Hypothalamus (tissue), 51 donors: Measurements from ENCODE around the gene PGLYRP4.

Experiments used
- DNase-seq, 51 donors: peaks; one replicate each; lab custom pipeline; 2025; lab: John Stamatoyannopoulos, UW

PGLYRP4 gene, protein sequence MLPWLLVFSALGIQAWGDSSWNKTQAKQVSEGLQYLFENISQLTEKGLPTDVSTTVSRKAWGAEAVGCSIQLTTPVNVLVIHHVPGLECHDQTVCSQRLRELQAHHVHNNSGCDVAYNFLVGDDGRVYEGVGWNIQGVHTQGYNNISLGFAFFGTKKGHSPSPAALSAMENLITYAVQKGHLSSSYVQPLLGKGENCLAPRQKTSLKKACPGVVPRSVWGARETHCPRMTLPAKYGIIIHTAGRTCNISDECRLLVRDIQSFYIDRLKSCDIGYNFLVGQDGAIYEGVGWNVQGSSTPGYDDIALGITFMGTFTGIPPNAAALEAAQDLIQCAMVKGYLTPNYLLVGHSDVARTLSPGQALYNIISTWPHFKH

DNA sequence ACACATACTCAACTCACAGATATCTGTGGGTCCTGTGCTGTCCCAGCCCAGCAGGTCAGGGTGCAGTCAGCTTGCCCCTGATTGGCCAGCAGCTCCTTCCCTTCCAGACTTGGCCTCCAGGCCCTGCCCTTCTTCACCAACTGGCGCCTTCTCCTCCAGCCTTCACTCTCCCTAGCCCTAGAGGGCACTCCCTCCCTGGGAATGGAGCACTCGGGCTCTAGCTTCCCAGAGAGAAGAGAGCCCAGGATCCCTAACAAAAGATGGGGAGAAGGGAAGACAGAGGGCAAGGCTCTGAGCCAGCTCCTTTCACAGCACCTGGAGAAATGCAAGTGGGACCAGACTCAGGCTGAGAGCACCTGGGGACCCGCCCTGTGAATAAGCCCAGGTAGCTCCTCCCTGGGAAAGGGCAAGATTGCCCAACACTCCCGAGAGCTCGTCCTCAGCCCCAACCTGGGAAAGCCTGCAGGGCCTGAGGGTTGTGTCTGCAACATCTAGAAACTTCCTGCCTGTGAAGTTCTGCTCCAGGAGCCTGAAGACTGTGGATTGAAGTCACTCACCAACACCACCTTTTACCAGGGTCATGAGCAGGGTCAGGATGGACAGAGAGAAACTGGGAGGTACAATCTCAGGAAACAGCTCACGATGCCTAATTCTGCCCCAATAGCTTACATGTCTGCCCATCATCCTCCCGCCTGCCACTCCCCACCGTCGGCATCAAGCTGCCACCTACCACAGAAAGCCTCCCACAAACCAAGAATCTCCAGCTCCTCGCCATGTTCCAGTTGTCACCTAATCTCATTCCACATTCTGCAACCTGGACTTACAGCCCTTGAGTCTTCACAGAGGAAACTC lies at the start of gene PGLYRP4:
Gene PGLYRP4, minus strand, starts transcription at position 331 of the 852 bp plus-strand sequence. CDS start 909 bp downstream, outside the sequence.
- no peak for DNase-seq

DNA sequence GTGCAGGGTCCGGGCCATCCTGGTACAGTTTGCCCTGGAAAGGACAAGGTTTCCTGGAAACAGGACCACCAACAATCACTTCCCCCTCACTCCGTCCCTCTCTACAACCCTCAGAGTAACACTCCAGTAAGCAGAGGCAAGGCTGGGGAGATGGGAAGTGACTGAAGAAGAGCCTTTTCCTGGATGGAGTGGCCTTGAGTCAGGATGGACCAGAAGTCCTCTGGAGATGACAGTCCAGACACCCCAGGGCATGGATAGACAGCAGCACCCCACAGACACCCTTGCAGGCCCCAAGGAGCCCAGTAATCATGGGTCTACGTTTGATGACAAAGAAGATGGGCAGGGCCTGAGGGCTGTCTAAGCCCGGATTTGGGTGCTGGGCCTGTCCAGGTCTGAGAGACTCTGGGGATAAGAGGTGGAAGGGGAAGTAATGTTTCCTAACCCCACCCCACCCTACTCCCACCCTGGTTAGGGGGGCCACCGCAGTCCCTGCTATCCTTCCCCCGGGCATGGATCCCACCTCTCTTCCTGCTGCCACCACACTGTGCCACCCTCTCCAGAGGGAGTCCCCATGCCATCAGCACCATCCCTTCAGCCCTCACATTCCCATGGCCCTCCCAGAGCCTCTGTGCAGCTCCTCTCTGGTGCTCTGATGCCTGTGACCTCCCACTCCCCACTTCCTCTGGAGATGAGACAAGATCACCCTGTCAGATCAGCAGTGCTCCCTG lies 49.4 kb upstream of the PGLYRP4 start:
- DNase-seq = no peak

DNA sequence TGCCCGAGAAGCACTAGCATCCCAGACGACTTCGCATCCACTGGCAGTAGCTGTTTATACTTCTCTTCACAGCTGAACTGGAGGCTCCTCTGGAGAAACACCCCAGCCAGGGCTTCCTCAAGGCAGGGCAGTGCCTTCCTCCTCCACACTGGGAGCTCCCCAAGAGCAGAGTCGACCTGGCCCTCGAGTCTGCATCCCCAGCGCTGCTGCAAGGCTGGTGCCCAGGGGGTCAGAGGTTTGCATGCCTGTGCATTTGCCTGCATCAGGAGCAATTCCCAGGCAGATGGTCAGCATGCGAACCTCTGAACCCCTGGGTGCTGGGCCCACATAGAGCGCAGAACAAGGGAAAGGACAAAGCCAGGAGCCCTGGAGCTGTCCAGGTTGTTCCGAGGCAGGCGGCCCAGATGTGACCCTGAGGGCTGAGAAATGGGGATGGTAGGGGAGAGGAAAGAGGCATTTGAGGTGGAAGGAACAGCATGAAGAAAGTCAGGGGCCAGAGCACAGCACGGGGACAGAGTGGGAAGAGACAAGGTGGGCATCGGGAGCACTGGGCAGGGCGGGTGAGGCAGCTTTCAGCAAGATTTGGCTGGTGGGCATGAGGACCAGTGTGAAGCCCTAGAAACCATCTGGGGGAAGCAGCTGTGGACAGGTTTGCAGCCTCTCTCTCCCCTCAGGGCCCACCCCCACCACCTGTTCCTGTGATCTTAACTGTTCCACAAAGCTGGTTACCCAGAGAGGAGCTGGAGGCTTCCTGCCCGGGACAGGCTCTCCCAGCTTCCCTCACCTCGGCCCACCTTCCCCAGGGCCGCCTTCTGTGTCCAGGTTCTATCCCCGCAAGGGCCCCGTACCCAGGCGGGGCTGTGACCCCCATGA lies 48.6 kb upstream of the PGLYRP4 start:
- no peak for DNase-seq

DNA sequence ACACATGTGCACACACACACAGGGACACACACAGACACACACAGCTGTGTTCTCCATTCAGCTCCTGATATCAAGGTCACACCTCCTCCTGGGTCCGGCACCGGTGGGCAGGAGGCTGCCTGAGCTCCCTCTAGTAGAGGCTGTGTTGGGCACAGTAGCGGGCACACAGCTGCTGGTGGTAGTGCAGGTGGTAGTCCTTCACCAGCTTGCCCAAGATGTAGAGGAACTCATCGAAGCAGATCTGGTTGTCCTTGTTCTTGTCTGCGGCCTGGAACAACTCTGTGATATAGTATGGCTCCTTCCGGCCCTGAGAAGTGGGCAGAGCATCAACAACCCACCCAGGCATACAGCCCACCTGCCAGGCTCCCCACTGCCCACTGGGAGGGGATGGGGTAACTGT lies 47.8 kb upstream of the PGLYRP4 start:
- DNase-seq = no peak

DNA sequence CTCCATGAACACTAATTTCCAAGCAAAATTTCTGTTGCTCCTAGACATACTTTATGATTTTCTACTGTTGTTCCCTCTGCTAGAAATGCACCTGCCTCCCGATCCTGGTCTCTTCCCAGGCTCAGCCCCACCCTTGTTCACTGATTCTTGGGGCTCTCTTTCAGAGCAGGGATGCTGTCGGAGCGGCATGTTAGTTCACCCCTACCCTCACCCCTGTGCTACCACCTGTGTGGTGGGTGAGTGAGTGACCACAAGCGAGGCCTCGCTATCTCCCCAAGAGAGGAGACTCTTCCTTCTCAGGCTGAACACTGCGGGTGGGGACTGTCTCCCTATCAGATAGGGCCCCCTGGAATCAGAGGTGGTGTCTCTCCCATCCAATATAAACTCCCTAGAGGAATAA lies 47.1 kb upstream of the PGLYRP4 start:
- no peak for DNase-seq

DNA sequence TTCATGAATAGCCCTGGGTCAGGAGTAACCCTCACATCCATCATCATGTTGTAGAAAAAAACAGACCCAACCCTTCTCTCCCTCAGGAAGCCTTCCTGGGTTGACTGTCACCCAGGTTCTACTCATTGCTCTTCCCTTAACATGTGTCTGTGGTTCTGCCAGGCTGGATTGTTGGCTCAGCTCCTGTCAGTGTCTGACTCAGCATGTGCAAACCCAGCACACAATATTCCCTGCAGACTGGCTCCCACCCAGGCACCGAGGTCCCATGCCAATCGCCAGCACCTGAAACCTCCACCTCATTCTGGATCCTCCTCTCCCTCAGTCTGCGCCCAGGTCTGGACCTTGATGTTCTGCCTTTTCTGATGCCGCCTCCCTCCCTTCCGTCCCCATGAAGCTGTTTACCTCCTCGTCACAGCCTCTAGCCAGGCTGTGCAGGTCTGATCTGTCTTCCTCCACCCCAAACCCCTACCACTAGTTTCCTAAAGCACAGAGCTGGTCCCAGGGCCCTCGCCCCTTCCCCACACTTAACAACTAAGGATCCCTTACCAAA lies 46.6 kb upstream of the PGLYRP4 start:
- DNase-seq = peak in 1 of 51 donors; percentile 8

DNA sequence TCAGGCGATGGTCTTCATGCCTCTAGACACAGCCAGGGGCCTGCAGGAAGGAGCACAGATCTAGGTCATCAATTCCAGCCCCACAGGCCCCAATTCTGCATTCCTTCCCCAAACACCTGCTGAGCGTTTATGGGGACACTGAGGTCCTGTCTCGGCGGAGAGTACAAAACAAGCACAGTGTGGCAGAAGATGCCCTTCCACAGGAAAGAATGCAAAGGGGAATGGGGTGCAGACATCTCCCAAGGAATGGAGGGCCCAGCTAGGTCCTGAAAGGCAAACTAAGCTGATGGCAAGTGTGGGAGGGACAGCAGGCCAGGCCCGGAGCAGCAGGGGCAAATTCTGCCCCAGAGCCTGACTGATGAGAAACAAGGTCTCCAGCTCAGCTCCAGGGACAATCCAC lies 45.8 kb upstream of the PGLYRP4 start:
- no peak for DNase-seq

DNA sequence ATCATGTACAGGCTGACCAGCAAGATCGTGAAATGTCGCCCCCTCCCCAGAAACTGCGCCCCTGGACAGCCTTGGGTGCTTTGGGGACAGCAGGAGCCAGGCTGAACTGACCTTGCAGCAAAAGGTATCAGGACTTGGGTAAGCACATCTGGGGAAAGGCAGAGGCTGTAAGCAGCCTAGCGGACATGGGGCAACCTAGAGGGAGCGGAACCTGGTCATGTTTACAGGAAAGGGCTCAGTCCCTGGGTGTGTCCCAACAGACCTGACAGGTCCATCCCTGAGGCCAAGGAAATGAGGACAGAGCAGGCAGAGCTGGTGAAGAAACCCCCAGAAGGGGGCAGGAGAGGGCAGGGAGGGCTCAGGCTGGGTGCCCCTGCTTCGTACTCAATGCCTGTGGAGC lies 45.3 kb upstream of the PGLYRP4 start:
- no peak for DNase-seq

DNA sequence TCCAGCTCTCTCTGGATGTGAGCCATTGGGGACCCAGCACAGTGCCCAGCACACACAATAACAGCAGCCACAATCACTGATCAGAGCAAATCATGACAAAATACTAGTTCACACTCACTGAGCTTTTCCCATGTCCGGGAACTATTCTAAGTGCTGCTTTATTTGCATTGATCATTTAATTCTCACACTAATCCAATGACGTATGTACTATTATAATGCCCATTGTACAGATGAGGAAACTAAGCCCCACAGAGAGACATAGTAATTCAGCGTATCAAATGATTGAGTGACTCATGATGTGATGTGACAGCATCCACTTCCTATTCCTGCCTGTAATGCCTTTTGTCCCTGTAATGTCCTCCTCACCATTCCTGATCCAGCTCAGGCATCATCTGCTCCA lies 44.2 kb upstream of the PGLYRP4 start:
- DNase-seq = no peak

DNA sequence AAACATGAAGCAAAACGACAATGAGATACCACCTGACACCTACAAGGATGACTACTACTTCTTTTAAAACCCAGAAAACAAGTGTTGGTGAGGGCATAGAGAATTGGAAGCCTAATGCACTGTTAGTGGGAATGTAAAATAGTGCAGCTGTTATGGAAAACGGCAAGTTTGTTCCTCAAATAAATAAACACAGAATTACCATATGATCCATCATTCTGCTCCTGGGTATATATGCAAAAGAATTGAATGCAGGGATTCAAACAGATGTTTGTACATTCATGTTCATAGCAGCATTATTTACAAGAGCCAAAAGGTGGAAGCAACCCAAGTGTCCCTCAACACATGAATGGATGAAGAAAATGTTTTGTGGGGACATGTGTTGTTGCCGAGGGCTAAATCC lies 43.6 kb upstream of the PGLYRP4 start:
- no peak for DNase-seq

DNA sequence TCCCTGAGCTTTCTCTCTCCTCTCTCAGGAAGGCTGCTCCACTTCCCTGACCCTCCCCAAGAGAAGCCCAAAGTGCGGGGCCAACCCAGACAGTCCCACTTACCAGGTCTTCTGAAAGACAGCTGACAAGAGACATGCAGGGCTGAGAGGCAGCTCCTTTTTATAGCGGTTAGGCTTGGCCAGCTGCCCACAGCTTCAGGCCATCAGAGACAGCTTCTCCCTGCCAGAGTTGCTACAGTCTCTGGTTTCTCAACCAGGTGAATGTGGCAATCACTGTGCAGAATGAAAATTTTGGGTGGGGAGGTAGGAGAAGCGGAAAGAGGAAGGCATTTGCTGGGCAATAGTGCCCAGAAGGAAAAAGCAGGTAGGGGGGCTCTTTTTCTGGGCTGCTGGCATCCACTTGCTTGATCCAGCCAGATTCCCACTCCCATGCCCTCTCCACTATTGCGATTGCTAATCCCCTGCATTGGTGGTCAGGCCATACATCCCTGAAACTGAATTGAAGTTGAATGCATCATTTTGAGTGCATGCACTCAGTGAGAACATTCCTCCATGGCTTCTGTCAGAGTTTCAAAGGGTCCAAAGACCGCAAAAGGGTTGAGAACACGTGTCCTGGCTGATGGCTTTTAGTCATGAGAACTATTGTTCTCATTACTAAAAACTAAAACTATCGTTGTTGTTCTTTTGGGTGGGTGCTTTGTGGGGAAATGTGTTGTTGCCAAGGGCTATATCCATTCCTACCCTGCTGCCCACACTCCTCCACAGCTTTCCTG lies 42.5 kb upstream of the PGLYRP4 start, which contains the start of gene S100A8:
Gene S100A8, minus strand, starts transcription at position 136 of the 773 bp plus-strand sequence. CDS start 538 bp downstream, outside the sequence.
- DNase-seq = peak in 12 of 51 donors; percentile 2 to 33 (median 9)

DNA sequence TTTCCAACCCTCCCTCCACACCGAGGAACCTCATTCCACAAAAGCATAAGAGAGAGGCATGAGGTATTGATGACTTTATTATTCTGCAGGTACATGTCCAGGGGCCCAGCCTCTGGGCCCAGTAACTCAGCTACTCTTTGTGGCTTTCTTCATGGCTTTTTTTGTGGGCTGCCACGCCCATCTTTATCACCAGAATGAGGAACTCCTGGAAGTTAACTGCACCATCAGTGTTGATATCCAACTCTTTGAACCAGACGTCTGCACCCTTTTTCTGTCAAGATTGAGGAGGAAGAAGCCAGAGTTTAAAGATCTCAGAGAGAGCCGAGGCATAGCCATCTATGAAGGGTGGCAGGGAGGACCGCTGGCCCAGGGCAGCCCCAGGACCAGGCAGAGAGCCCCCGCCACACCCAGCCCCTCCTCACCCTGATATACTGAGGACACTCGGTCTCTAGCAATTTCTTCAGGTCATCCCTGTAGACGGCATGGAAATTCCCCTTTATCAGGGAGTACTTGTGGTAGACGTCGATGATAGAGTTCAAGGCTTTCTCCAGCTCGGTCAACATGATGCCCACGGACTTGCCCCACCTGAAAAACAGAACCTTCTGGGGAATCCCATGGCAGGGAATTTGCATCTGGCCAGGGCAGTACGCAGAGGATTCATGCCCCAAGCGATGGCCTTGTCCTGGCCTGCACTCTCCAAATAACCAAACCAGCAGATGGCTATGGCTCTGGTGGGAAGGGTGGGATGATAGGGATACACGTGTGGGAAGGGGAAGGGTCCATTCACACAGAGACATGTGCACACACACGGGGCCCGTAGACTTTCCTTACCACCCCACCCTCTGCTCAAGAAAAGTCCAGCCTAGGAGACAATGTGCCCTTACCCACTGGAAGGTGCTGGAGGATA lies 41.6 kb upstream of the PGLYRP4 start:
- no peak for DNase-seq

DNA sequence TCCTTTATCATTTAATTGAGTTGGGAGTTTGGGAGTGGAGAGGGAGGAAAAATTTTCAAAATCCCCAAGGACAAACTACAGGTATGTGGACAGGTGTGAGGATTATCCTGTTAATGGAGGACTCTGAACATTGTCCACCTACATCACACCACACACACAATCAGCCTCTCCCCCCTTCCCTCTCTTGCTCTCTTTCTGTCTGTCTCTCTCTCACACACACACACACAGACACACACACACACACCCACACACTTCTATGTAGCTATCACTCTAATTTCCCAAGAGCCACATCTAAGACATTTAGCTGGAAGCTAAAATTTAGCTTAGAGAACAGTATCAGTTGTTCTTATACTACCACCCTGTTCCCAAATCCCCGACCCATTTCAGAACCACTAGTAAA lies 40.8 kb upstream of the PGLYRP4 start:
- no peak for DNase-seq

DNA sequence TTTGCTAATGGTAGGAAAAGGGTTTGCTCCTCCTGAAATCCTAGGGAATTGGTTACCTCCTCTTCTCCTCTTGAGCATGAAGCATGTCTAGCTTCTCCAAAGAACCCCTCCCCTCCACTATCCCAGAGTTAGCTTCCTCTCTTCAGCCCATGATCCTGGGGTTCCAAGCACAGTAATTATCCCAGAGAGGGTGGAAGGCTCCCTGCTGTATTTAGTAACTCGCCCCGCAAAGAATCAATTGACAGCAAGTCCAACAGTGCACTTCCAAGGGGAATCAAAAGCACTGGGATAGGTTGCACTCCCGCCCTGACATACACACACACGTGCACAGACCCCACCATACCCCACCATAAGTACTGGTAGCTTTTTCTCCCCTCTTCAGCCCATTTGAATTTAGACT lies 39.1 kb upstream of the PGLYRP4 start:
- no peak for DNase-seq

DNA sequence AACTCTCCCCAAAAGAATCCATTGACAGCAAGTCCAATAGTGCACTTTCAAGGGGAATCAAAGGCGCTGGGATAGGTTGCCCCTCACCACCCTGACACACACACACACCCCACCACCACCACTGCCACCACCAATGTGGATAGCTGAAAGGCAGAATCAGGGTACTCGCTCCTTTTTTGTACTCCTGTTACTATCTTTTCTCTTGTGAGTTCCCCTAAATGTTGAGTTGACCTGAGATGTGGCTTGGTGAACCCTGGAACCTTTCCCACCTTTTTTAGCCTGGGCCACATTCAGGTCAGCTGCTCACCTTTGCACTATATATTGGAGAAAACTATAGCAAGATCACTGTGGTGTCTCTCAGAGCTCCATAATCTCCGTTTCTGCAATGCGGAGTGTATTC lies 38.4 kb upstream of the PGLYRP4 start:
- no peak for DNase-seq

DNA sequence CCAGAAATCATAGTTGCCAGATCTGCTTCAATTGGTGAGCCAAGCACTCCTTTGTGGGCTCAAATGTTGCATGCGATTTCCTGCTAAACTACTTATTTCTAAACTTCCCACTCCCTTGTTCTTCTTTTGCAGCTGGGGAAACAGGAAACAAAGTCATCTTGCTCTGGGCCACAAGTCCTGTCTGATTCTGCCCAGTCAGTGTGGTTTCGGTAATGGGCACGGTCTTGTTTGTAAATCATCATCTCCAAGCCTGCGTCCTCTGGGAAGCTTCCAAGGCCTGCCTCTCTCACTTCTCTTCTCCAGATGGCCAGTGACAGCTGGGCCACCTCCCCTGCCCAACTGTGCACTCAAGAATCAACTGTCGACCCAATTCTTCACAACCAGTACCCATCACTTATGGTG lies 37.9 kb upstream of the PGLYRP4 start:
- DNase-seq = peak in 12 of 51 donors; percentile 1 to 44 (median 7)

DNA sequence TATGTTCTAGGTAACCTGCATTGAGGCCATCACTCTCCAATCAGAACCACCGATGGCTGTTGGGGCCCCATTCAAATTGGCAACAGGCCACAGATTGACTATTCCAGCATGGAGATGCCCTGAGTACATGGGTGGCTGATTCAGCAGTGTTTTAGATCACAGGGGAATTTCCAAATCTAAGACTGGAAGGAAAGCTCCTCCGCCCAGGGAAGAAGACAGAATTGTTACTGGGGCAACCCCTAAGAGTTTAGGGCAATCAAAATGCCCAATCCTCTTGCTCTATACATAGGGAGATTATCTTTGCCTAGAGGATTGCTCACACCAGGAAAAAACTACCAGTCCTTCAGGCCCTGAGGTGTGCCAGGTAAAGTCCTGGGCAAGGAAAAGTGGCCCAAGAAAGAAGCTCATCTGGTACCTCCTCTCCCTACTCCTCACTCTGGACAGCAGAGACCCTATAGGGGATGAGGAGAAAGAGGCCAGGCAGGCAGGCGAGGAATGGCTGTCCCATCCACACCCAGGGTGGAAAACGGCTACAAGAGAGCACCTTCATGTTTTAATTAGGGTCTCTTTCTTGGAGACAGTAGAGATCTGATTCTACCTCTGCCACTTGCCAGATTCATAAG lies 36.4 kb upstream of the PGLYRP4 start:
- DNase-seq = no peak
